GM12878 (cell line): ENCODE results near the gene DSTN. TPM values are rescaled to one million over a fixed set of nuclear protein-coding genes. Genes with fewer than 3 reads are reported as not detected.

Experiments used
- ATAC-seq: fragments of 200-7000 bp; cut with Tn5 transposase; 3 replicates; pipeline ENCODE4 v1.9.1; 2020; ENCODE audit warnings: mild to moderate bottlenecking, moderate library complexity
- BruUV-seq: library from RNA; stranded (reverse); fragments of 400-500 nt; replicated peaks from 2 replicates; lab custom pipeline; 2021; lab: Mats Ljungman, UMichigan
- CTCF ChIA-PET: fragments of 300-600 bp; sonication (Branson Sonifier 250); formaldehyde crosslinking; extraction: SDS; loops from one replicate; lab custom pipeline; 2021; ENCODE audit warnings: inconsistent platforms; lab: Yijun Ruan, JAX
- POLR2A ChIA-PET: fragments of 350-600 bp; formaldehyde crosslinking; extraction: SDS; loops from one replicate; lab custom pipeline; 2021; ENCODE audit warnings: inconsistent platforms; lab: Charles Lee
- RAD21 ChIA-PET: fragments of 300-600 bp; sonication (Branson Sonifier 250); formaldehyde crosslinking; loops from one replicate; lab custom pipeline; 2023; ENCODE audit warnings: antibody characterized with exemption; ENCODE audit not compliant: unreplicated experiment; lab: Charles Lee
- SMC1A ChIA-PET: fragments of 300-600 bp; sonication (Branson Sonifier 250); formaldehyde crosslinking; loops from one replicate; lab custom pipeline; 2023; ENCODE audit not compliant: unreplicated experiment, uncharacterized antibody; lab: Charles Lee
- DNase-seq: peaks from one replicate; pipeline ENCODE4 v3.0.0-alpha.2; 2011; ENCODE audit warnings: low read depth, low spot score
- FAIRE-seq: peaks from 3 replicates; lab custom pipeline; 2011; peaks lifted over from hg19 to GRCh38; lab: Jason Lieb, UNC
- H2AFZ ChIP-seq: 2 replicates; pipeline ENCODE4 v1.6.0; 2011; ENCODE audit warnings: low read depth, low read length, control low read depth; ENCODE audit not compliant: control insufficient read depth
- H3K27ac ChIP-seq: 2 replicates; pipeline ENCODE4 v1.5.1; 2011; ENCODE audit warnings: control low read depth; ENCODE audit not compliant: control insufficient read depth, insufficient read depth
- H3K27me3 ChIP-seq, 2 experiments: replicated peaks in 1 of 2; 2 replicates each; pipeline versions ENCODE4 v1.6.0 to v1.6.1; 2011; ENCODE audit warnings: low read length in 1 of 2; ENCODE audit not compliant: control insufficient read depth in 2 of 2, insufficient read depth in 2 of 2
- H3K36me3 ChIP-seq, 2 experiments: 2 replicates each; pipeline ENCODE4 v1.5.1; 2011; ENCODE audit warnings: low read length in 1 of 2; ENCODE audit not compliant: control insufficient read depth in 2 of 2, insufficient read depth in 2 of 2
- H3K4me1 ChIP-seq: 2 replicates; pipeline ENCODE4 v1.6.1; 2011; ENCODE audit warnings: mild to moderate bottlenecking, low read length, moderate library complexity, mixed read lengths; ENCODE audit not compliant: control insufficient read depth, insufficient read depth
- H3K4me2 ChIP-seq: 2 replicates; pipeline ENCODE4 v1.6.0; 2011; ENCODE audit warnings: control low read depth; ENCODE audit not compliant: control insufficient read depth, insufficient read depth
- H3K4me3 ChIP-seq: fragments of 200-600 bp; sonication (generic); 2 replicates; pipeline ENCODE4 v1.5.1; 2016
- H3K79me2 ChIP-seq: 2 replicates; pipeline ENCODE4 v1.6.0; 2011; ENCODE audit warnings: low read length; ENCODE audit not compliant: control insufficient read depth, insufficient read depth
- H3K9ac ChIP-seq: 2 replicates; pipeline ENCODE4 v1.8.0; 2011; ENCODE audit warnings: low read length, control low read depth, mixed read lengths; ENCODE audit not compliant: control insufficient read depth, insufficient read depth
- H3K9me3 ChIP-seq: replicated peaks from 3 replicates; pipeline ENCODE4 v1.5.1; 2011; ENCODE audit warnings: mild to moderate bottlenecking, low read length; ENCODE audit not compliant: control insufficient read depth, insufficient read depth
- H4K20me1 ChIP-seq: 2 replicates; pipeline ENCODE4 v1.6.0; 2011; ENCODE audit not compliant: control insufficient read depth, insufficient read depth
- ATF3 ChIP-seq: IDR thresholded peaks from 2 replicates; pipeline ENCODE4 v1.6.1; 2011; ENCODE audit warnings: low read depth, mild to moderate bottlenecking, low read length, moderate library complexity, borderline replicate concordance; ENCODE audit errors: extremely low read depth
- CHD4 ChIP-seq: fragments of 200-600 bp; sonication (generic); IDR thresholded peaks from 2 replicates; pipeline ENCODE4 v1.6.1; 2016; ENCODE audit warnings: mild to moderate bottlenecking
- FOXM1 ChIP-seq: IDR thresholded peaks from 2 replicates; pipeline ENCODE4 v1.6.1; 2012; ENCODE audit warnings: low read depth, mild to moderate bottlenecking, inconsistent platforms, low read length, moderate library complexity
- GATAD2B ChIP-seq: fragments of 450-650 bp; conservative IDR thresholded peaks from 2 replicates; pipeline ENCODE4 v1.6.1; 2017; ENCODE audit warnings: low read depth, mild to moderate bottlenecking, moderate library complexity
- POLR2A ChIP-seq: IDR thresholded peaks from 2 replicates; pipeline ENCODE4 v1.6.1; 2011; ENCODE audit warnings: low read depth, mild to moderate bottlenecking, low read length
- SMAD5 ChIP-seq: IDR thresholded peaks from 2 replicates; pipeline ENCODE4 v1.6.1; 2016; ENCODE audit warnings: antibody characterized with exemption, low read depth
- SMC3 ChIP-seq: IDR thresholded peaks from 2 replicates; pipeline ENCODE4 v1.6.1; 2011; ENCODE audit warnings: low read length, improper control_type of control experiment, borderline replicate concordance
- SPI1 ChIP-seq: IDR thresholded peaks from 2 replicates; pipeline ENCODE4 v1.6.1; 2011; ENCODE audit warnings: low read depth, mild to moderate bottlenecking, low read length, moderate library complexity, borderline replicate concordance; ENCODE audit not compliant: insufficient read depth
- STAT3 ChIP-seq: IDR thresholded peaks from 2 replicates; pipeline ENCODE4 v1.6.1; 2011; ENCODE audit warnings: low read depth, low read length, improper control_type of control experiment
- ZNF274 ChIP-seq: IDR thresholded peaks from one replicate; pipeline ENCODE4 v1.8.0; 2011; ENCODE audit not compliant: insufficient read length, insufficient read depth
- WGBS: methylation state at CpG from one replicate; pipeline ENCODE4 v1.1.6; 2016; ENCODE audit warnings: low lambda C conversion rate; ENCODE audit not compliant: insufficient replicate concordance, insufficient coverage; ENCODE audit errors: missing lambda C conversion rate; 5-methylcytosine and 5-hydroxymethylcytosine counted together
- in situ Hi-C: fragments of 300-500 bp; cut with MboI; formaldehyde crosslinking; loops from 9 replicates; pipeline ENCODE4 v1.14.3; 2018; ENCODE audit warnings: mixed read lengths
- intact Hi-C: fragments of 100-400 bp; cut with micrococcal nuclease; formaldehyde crosslinking; loops from one replicate; pipeline ENCODE4 v1.14.2; 2022; ENCODE audit not compliant: unreplicated experiment
- polyA plus RNA-seq, 11 experiments: library from polyadenylated mRNA; depleted of rRNA in 4 of 11; unstranded in 6 of 11; stranded (reverse) in 5 of 11; fragments of >200 nt; fragmentation: Nextera tagmentation in 4 of 11; fragmentation: Illumina TruSeq in 1 of 11; extraction: Ambion mirVana in 4 of 11; extraction: Trizol in 1 of 11; gene quantifications; 1 replicate in 1 of 11; 2 replicates in 10 of 11; pipeline versions ENCODE4 v1.2.1 to v1.2.3, GENCODE V29; 2011 to 2016; ENCODE audit warnings: inconsistent platforms in 2 of 11, missing spikeins in 2 of 11, low read depth in 1 of 11
- total RNA-seq, 4 experiments: library from RNA; depleted of rRNA in 3 of 4; stranded (reverse); fragments of >200 nt in 3 of 4; fragmentation: Illumina TruSeq in 1 of 4; extraction: Trizol in 1 of 4; gene quantifications; 2 replicates each; pipeline versions ENCODE4 v1.2.1 to v1.2.3, GENCODE V29; 2013 to 2021

DSTN gene
- total and polyA plus RNA-seq, 10 of the 15 experiments (the other 5 are each of a cell fraction or from before 2014, with no cell fraction given): 26.7 to 137 (median 40.8) TPM

GRCh38 chr20:17612287-17612991, 42.6 kb downstream of the DSTN start:
- no peaks in the 10 kb centered on the region for H3K9me3 ChIP-seq
- no TSS peak for BruUV-seq
- SMC1A ChIA-PET: no interaction called here
- CTCF ChIA-PET: no interaction called here
- in situ Hi-C loops (no loop called here), intact Hi-C loops (no loop called here)
- FAIRE-seq (no peak), ATAC-seq (no peak; the same call in 1 of the 3 replicates), DNase-seq (no peak)
- TF ChIP-seq SMC3 (no peak), POLR2A (peak; percentile 47), GATAD2B (no peak), FOXM1 (no peak), SPI1 (no peak), SMAD5 (no peak), STAT3 (no peak), CHD4 (no peak)
- H3K36me3 ChIP-seq: peaks cover 4 to 5% of the 10 kb centered on the region in 2 experiments; a peak in 3 of 4 replicates
- H3K27me3 ChIP-seq: no peaks in the 10 kb centered on the region
- no peak overlapping the region for H3K4me3 ChIP-seq
- no peaks in the 10 kb centered on the region for H3K4me1 ChIP-seq
- no peak overlapping the region for H3K27ac ChIP-seq
- 70% methylated on average over 15 of the region's 16 CpGs for WGBS
- H3K4me2 ChIP-seq: no peak overlapping the region
- no peaks in the 10 kb centered on the region for H4K20me1 ChIP-seq
- H2AFZ ChIP-seq: no peak overlapping the region
- H3K9ac ChIP-seq: no peak overlapping the region
- H3K79me2 ChIP-seq: no peaks in the 10 kb centered on the region
- RAD21 ChIA-PET: no interaction called here
- POLR2A ChIA-PET: no interaction called here

GRCh38 chr20:17612992-17613327, 43.1 kb downstream of the DSTN start:
- H3K4me3 ChIP-seq: no peak overlapping the region
- TF ChIP-seq ZNF274: no peak
- TF ChIP-seq ATF3: no peak
- H3K4me1 ChIP-seq: no peaks in the 10 kb centered on the region
- ChIA-PET RAD21 (no interaction called here), CTCF (no interaction called here), POLR2A (no interaction called here), SMC1A (no interaction called here)
- no peaks in the 10 kb centered on the region for H3K27me3 ChIP-seq
- H3K36me3 ChIP-seq: peaks cover 4 to 5% of the 10 kb centered on the region in 2 experiments; a peak in 3 of 4 replicates
- H3K27ac ChIP-seq: no peak overlapping the region
- intact Hi-C loops (no loop called here), in situ Hi-C loops (no loop called here)
- no peaks in the 10 kb centered on the region for H4K20me1 ChIP-seq
- WGBS: 62% methylated on average over 7 of the region's 7 CpGs
- DNase-seq: no peak
- no peak overlapping the region for H2AFZ ChIP-seq
- H3K79me2 ChIP-seq: no peaks in the 10 kb centered on the region
- H3K9me3 ChIP-seq: no peaks in the 10 kb centered on the region
- no peak for FAIRE-seq
- H3K9ac ChIP-seq: no peak overlapping the region
- no TSS peak for BruUV-seq
- no peak overlapping the region for H3K4me2 ChIP-seq
- ATAC-seq: no peak
